ENCODE measurements around the gene TMEM61.

TMEM61 gene

DNA sequence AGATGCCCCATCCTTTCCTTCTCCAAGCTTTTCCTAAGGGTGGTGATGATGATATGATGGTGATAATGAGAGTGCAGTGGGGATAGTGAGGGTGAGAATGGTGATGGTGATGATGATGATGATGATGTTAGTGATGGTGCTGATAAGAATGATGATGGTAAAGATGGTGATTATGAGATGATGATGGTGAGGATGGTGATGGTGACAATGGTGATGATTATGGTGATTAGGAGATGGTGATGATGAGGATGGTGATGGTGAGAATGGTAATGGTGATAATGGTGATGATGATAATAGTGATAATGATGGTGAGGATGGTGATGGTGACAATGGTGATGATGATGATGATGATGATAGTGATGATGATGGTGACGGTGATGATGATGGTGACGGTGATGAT, 22.3 kb downstream of the TMEM61 start:
- Histone ChIP-seq H3K4me1 (ENCODE audit: control insufficient read depth, insufficient read depth, low read length) (peaks cover 6% of the 10 kb centered on the region; the same call in 1 of the 2 replicates), H3K27ac (ENCODE audit: low read depth, low read length) (no peak overlapping the region), H3K36me3 (ENCODE audit: control insufficient read depth, insufficient read depth, low read length) (no peaks in the 10 kb centered on the region), H3K4me3 (ENCODE audit: low read depth, low read length) (no peak overlapping the region), H3K27me3 (ENCODE audit: control insufficient read depth, insufficient read depth, low read length) (peaks cover 46% of the 10 kb centered on the region), H3K9ac (ENCODE audit: low read depth, low read length) (no peak overlapping the region), H3K9me3 (ENCODE audit: control insufficient read depth, insufficient read depth, low read length) (no peaks in the 10 kb centered on the region)

DNA sequence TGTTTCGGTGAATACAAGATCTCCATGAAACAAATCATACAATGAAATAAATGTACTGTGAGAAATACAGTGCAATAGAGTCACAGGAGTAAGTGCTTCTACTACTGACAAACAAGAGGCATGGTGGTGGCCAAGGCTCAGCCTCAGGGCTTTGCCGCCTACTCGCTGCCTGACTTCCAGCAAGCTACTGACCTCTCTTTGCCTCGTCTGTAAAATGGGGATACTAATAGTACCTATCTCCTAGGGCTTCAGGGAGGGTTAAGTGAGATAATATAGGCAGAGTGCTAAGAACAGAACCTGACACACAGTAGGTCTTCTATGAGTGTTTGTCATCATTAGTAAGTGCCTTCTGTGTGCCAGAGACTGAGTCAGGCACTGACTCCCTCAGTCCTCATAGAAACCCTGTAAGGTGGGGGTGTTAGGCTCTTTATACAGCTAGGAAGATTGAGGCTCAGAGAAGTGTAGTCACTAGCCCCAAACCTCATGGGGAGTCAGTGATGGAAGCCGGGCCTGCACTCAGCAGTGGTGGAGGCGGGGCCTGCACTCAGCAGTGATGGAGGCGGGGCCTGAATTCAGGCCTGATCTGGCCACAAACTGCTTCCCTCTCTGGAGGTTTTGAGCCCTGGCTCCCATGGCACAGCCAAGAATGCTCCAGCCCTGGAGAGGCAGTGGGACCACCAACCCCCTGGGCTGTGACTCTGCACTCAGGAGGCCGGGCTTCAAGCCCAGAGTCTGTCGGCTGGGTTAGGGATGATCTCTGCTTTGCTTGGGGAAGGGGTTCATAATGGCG, 25.1 kb downstream of the TMEM61 start:
- no peak overlapping the region for H3K27ac ChIP-seq (ENCODE audit: low read depth, low read length)
- H3K36me3 ChIP-seq (ENCODE audit: control insufficient read depth, insufficient read depth, low read length) = no peaks in the 10 kb centered on the region
- H3K9me3 ChIP-seq (ENCODE audit: control insufficient read depth, insufficient read depth, low read length) = no peaks in the 10 kb centered on the region
- H3K4me3 ChIP-seq (ENCODE audit: low read depth, low read length) = no peak overlapping the region
- H3K4me1 ChIP-seq (ENCODE audit: control insufficient read depth, insufficient read depth, low read length) = peaks cover 3% of the 10 kb centered on the region
- no peak overlapping the region for H3K9ac ChIP-seq (ENCODE audit: low read depth, low read length)
- H3K27me3 ChIP-seq (ENCODE audit: control insufficient read depth, insufficient read depth, low read length) = peaks cover 19% of the 10 kb centered on the region

DNA sequence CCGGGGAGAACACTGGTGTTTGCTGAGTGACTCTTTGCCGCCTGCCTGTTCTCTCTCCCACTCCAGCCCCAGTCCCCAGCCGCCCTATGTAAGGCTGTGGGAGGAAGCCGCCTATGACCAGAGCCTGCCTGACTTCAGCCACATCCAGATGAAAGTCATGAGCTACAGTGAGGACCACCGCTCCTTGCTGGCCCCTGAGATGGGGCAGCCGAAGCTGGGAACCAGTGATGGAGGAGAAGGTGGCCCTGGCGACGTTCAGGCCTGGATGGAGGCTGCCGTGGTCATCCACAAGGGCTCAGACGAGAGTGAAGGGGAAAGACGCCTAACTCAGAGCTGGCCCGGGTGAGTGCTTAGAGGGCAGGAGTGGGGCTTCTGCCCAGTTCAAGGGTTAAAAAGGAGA, 26.5 kb downstream of the TMEM61 start:
- Histone ChIP-seq H3K9me3 (ENCODE audit: control insufficient read depth, insufficient read depth, low read length) (no peaks in the 10 kb centered on the region), H3K9ac (ENCODE audit: low read depth, low read length) (no peak overlapping the region), H3K27ac (ENCODE audit: low read depth, low read length) (no peak overlapping the region), H3K4me3 (ENCODE audit: low read depth, low read length) (no peak overlapping the region), H3K4me1 (ENCODE audit: control insufficient read depth, insufficient read depth, low read length) (peaks cover 15% of the 10 kb centered on the region), H3K27me3 (ENCODE audit: control insufficient read depth, insufficient read depth, low read length) (peaks cover 6% of the 10 kb centered on the region), H3K36me3 (ENCODE audit: control insufficient read depth, insufficient read depth, low read length) (no peaks in the 10 kb centered on the region)

DNA sequence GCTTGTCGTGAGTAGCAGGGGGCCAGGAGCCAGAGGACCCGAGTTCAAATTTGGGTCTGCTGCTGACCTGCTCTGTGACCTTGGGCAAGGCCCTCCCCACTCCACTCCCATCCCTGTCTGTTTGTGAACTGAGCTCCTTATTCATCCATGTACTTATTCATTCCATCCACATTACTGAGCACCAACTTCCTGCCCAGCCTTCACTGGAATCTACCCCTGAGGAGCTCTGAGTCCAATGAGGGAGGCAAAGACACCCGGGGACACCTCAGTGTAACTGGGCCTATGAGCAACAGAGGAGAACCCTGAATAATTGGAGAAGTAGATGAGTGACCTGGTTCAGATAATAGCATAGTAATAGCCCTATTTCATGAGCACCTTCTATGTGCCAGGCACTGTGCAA, 27.2 kb downstream of the TMEM61 start:
- Histone ChIP-seq H3K4me3 (ENCODE audit: low read depth, low read length) (no peak overlapping the region), H3K27ac (ENCODE audit: low read depth, low read length) (no peak overlapping the region), H3K36me3 (ENCODE audit: control insufficient read depth, insufficient read depth, low read length) (no peaks in the 10 kb centered on the region), H3K9ac (ENCODE audit: low read depth, low read length) (no peak overlapping the region), H3K27me3 (ENCODE audit: control insufficient read depth, insufficient read depth, low read length) (peaks cover 1% of the 10 kb centered on the region; the same call in 1 of the 2 replicates), H3K9me3 (ENCODE audit: control insufficient read depth, insufficient read depth, low read length) (no peaks in the 10 kb centered on the region), H3K4me1 (ENCODE audit: control insufficient read depth, insufficient read depth, low read length) (peaks cover 15% of the 10 kb centered on the region)

DNA sequence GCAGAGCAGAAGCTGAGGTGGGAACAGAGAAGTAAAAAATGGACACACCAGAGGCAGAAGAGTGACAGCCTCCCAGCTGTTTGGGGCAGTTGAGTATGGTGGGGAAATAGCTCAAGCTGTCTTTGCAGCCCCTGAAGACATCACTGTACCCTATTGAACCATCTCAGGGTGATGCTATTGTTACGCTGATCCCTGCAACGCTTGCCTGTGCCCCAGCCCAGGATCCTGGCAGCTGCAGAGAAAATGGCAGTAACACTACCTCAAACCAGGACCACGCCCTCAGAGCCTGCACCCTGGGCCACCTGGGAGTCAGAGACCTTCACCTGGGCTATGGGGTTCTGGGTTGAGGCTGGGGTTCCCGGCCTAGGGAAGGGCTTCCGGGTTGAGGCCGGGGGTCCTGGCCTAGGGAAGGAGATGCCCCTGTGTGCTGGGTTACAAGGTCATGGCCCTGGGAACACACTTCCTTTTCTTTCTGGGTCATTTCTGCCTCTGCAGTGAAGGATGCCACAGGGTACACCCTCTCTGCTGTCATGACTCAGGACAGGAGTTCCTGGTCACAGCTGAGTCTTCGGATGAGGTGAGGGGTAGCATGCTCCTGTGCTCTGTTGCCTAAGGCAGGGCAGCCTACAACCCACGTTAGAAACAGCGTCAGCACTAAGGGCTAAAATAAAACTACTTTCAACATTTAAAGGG, 29.9 kb downstream of the TMEM61 start:
- H3K9me3 ChIP-seq (ENCODE audit: control insufficient read depth, insufficient read depth, low read length) = no peaks in the 10 kb centered on the region
- H3K4me1 ChIP-seq (ENCODE audit: control insufficient read depth, insufficient read depth, low read length) = peaks cover 15% of the 10 kb centered on the region
- H3K27me3 ChIP-seq (ENCODE audit: control insufficient read depth, insufficient read depth, low read length) = no peaks in the 10 kb centered on the region
- H3K36me3 ChIP-seq (ENCODE audit: control insufficient read depth, insufficient read depth, low read length) = no peaks in the 10 kb centered on the region
- H3K27ac ChIP-seq (ENCODE audit: low read depth, low read length) = no peak overlapping the region
- no peak overlapping the region for H3K4me3 ChIP-seq (ENCODE audit: low read depth, low read length)
- no peak overlapping the region for H3K9ac ChIP-seq (ENCODE audit: low read depth, low read length)

DNA sequence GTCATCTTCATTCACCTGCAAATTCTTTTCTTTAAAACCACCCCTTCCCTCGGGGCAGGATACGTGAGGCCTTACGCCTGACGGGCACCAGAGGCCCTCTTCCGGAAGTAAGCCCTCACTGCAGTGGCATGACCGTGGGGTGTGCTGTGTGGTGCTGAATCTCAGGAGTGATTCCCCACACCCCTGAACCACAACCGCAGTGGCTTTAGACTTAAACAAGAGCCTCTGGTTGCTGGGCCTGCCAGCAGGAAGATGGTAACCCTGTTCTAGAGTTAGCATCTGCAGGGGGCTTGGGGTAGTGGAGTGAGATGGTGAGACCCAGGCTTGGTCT, 30.4 kb downstream of the TMEM61 start:
- H3K27me3 ChIP-seq (ENCODE audit: control insufficient read depth, insufficient read depth, low read length) = no peaks in the 10 kb centered on the region
- no peak overlapping the region for H3K27ac ChIP-seq (ENCODE audit: low read depth, low read length)
- H3K9ac ChIP-seq (ENCODE audit: low read depth, low read length) = no peak overlapping the region
- no peaks in the 10 kb centered on the region for H3K9me3 ChIP-seq (ENCODE audit: control insufficient read depth, insufficient read depth, low read length)
- H3K4me1 ChIP-seq (ENCODE audit: control insufficient read depth, insufficient read depth, low read length) = peaks cover 15% of the 10 kb centered on the region
- no peaks in the 10 kb centered on the region for H3K36me3 ChIP-seq (ENCODE audit: control insufficient read depth, insufficient read depth, low read length)
- no peak overlapping the region for H3K4me3 ChIP-seq (ENCODE audit: low read depth, low read length)

DNA sequence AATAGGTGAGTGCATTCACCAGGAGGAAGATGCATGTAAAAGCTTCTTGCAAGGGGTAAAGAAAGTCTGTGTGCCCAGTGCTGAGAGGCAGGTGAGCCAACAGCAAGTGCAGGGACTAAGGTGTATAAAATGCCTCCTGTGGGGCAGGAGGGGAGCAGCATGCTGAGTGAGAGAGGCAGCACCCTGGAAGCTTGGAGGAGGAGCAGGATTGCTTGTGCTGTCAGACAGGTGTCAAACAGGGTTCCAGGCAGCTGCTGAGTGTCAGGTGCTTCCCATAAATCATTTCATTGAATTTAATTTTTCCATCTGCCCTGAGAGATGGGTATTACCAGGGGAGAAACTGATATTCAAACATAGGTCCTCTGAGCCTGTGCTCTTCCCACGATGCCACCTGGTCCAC, 32.2 kb downstream of the TMEM61 start:
- no peaks in the 10 kb centered on the region for H3K9me3 ChIP-seq (ENCODE audit: control insufficient read depth, insufficient read depth, low read length)
- no peak overlapping the region for H3K9ac ChIP-seq (ENCODE audit: low read depth, low read length)
- no peaks in the 10 kb centered on the region for H3K36me3 ChIP-seq (ENCODE audit: control insufficient read depth, insufficient read depth, low read length)
- peaks cover 15% of the 10 kb centered on the region for H3K4me1 ChIP-seq (ENCODE audit: control insufficient read depth, insufficient read depth, low read length)
- H3K27me3 ChIP-seq (ENCODE audit: control insufficient read depth, insufficient read depth, low read length) = no peaks in the 10 kb centered on the region
- H3K27ac ChIP-seq (ENCODE audit: low read depth, low read length) = no peak overlapping the region
- H3K4me3 ChIP-seq (ENCODE audit: low read depth, low read length) = no peak overlapping the region

DNA sequence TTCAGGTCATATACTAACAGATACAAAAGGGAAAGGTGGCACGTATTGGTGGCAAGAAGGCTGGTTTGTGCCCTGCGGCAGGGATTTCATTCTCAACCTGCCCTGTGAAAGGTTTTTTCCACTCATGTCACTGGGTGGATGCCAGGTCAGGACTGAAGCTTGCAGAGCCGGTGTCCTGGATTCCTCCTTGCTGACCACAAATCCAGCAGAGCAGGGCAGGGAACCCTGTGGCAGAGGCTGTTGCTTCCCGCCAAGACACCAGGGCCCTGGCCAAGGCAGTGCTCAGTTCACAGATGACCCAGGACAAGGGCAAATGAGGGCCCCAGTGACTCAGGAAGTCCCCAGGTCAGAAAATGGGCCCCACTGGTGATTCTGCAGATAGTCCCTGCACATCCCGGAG, 34.7 kb downstream of the TMEM61 start:
- H3K4me1 ChIP-seq (ENCODE audit: control insufficient read depth, insufficient read depth, low read length) = peaks cover 15% of the 10 kb centered on the region
- no peaks in the 10 kb centered on the region for H3K27me3 ChIP-seq (ENCODE audit: control insufficient read depth, insufficient read depth, low read length)
- no peak overlapping the region for H3K9ac ChIP-seq (ENCODE audit: low read depth, low read length)
- no peaks in the 10 kb centered on the region for H3K9me3 ChIP-seq (ENCODE audit: control insufficient read depth, insufficient read depth, low read length)
- no peaks in the 10 kb centered on the region for H3K36me3 ChIP-seq (ENCODE audit: control insufficient read depth, insufficient read depth, low read length)
- no peak overlapping the region for H3K4me3 ChIP-seq (ENCODE audit: low read depth, low read length)
- H3K27ac ChIP-seq (ENCODE audit: low read depth, low read length) = no peak overlapping the region

DNA sequence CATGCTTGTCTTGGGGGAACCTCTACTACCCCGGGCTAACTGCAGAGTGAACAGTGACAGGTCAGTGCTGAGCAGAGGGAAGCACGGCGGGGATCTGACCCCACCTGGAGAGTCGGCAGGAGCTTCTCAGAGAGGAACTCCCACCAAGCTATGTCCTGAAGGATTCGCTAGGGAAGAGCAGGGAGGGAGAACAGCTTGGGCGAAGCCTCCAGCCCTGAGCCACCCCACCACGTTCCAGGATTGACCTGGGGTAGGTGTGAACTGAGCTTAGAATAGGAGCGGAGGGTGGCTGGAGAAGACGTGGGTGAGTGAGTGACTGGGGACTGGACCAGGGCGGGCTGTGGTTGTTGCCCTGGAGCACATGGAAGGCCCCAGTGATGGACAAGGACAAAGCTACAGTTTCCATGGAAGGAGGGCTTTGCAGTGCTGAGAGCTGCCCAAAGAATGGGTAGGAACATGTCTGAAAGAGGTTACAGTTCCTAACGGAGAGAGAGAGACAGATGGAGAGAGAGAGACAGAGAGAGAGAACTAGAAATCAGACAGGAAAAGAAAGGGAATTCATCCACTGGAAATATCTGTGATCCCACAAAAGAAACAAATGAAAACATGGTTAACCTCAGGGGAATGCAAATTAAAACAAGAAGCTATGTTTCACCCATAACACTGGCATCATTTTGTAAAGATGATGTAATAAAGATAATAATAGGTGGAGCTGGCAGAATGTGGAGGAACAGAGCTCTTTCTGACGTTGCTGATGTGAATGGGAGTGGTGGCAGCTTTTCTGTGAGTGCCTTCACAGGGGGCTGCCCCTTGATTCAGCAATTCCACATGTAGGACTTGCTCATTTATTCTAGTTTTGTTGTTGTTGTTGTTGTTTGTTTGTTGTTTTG, 35.5 kb downstream of the TMEM61 start:
- no peaks in the 10 kb centered on the region for H3K36me3 ChIP-seq (ENCODE audit: control insufficient read depth, insufficient read depth, low read length)
- no peaks in the 10 kb centered on the region for H3K27me3 ChIP-seq (ENCODE audit: control insufficient read depth, insufficient read depth, low read length)
- no peak overlapping the region for H3K9ac ChIP-seq (ENCODE audit: low read depth, low read length)
- peaks cover 7% of the 10 kb centered on the region for H3K4me1 ChIP-seq (ENCODE audit: control insufficient read depth, insufficient read depth, low read length)
- H3K9me3 ChIP-seq (ENCODE audit: control insufficient read depth, insufficient read depth, low read length) = no peaks in the 10 kb centered on the region
- no peak overlapping the region for H3K27ac ChIP-seq (ENCODE audit: low read depth, low read length)
- H3K4me3 ChIP-seq (ENCODE audit: low read depth, low read length) = no peak overlapping the region

DNA sequence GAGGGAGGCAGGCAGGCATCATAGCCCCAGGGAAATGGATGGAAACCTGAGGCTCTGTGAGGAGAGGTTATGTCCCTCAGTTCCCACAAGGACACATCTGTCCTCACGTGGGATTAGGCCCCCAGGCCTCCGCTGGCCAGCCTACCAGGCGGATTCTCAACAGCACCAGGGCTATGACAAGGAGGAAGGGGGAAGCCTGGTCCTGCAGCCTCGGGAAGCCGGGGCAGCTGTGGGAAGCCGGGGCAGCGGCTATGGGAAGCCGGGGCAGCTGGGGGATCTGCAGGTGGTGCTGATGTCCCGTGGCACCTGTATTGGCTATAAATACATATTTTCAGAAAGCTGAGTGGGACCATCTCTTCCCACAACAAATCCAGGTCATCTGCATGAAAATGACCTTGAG, 38.0 kb downstream of the TMEM61 start:
- Histone ChIP-seq H3K9me3 (ENCODE audit: control insufficient read depth, insufficient read depth, low read length) (no peaks in the 10 kb centered on the region), H3K9ac (ENCODE audit: low read depth, low read length) (no peak overlapping the region), H3K27me3 (ENCODE audit: control insufficient read depth, insufficient read depth, low read length) (no peaks in the 10 kb centered on the region), H3K4me1 (ENCODE audit: control insufficient read depth, insufficient read depth, low read length) (peaks cover 4% of the 10 kb centered on the region; the same call in 1 of the 2 replicates), H3K36me3 (ENCODE audit: control insufficient read depth, insufficient read depth, low read length) (no peaks in the 10 kb centered on the region), H3K27ac (ENCODE audit: low read depth, low read length) (no peak overlapping the region), H3K4me3 (ENCODE audit: low read depth, low read length) (no peak overlapping the region)

Data from HUES48 (cell line).